DND-41 (cell line): ENCODE results near the gene KCNT1.

ENCODE experiments used
- EZH2 ChIP-seq: IDR thresholded peaks from 3 replicates; pipeline ENCODE4 v1.6.1; 2012; ENCODE audit warnings: borderline replicate concordance, low read depth, mild to moderate bottlenecking, moderate library complexity, low read length, inconsistent platforms; ENCODE audit not compliant: severe bottlenecking
- TF ChIP-seq, protein P1 (sequence below): IDR thresholded peaks from 2 replicates; pipeline ENCODE4 v1.5.1; 2012; ENCODE audit warnings: borderline replicate concordance, low read length, moderate library complexity, mild to moderate bottlenecking; ENCODE audit not compliant: poor library complexity, severe bottlenecking; ENCODE audit errors: extremely low read depth

DNA sequence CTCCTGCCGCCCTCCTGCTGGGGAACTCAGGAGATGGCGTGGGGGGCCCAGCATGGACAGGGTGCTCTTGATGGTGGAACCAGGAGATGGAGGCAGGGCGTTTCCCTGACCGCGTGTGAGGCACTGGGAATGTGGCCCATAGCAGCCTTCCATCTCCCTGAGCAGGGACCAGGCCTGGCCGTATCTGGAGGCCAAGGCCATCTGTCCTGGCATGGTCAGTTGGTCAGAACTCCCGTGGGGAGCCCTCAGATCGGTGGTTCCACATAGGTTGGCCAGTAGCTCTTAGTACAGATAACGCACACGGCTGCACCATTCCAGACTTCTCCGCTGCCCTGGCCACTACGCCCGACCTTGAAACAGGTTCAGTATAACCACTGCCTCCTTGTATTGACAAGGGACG is 77.6 kb downstream of the KCNT1 start:
- TF ChIP-seq EZH2: no peak
- TF ChIP-seq, protein P1, sequence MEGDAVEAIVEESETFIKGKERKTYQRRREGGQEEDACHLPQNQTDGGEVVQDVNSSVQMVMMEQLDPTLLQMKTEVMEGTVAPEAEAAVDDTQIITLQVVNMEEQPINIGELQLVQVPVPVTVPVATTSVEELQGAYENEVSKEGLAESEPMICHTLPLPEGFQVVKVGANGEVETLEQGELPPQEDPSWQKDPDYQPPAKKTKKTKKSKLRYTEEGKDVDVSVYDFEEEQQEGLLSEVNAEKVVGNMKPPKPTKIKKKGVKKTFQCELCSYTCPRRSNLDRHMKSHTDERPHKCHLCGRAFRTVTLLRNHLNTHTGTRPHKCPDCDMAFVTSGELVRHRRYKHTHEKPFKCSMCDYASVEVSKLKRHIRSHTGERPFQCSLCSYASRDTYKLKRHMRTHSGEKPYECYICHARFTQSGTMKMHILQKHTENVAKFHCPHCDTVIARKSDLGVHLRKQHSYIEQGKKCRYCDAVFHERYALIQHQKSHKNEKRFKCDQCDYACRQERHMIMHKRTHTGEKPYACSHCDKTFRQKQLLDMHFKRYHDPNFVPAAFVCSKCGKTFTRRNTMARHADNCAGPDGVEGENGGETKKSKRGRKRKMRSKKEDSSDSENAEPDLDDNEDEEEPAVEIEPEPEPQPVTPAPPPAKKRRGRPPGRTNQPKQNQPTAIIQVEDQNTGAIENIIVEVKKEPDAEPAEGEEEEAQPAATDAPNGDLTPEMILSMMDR: no peak
